ENCODE measurements around the gene LEF1.

The LEF1 gene

GRCh38 chr4:107999932-108000539, 168.7 kb downstream of the LEF1 start:
- no peak for DNase-seq (ENCODE audit: low read depth, low spot score)

GRCh38 chr4:107997794-107998193, 170.9 kb downstream of the LEF1 start:
- no peak for DNase-seq (ENCODE audit: low read depth, low spot score)

Data from activated CD4-positive, CD25-positive, alpha-beta regulatory T cell treated with anti-CD3 and anti-CD28 coated beads, Interleukin-2, amount 50 U/mL, for 16 hours (primary cell).